ENCODE data around the gene TMEM132C. TPM values are rescaled to one million over a fixed set of nuclear protein-coding genes. Genes with fewer than 3 reads are reported as not detected.

Gene TMEM132C
- total and polyA plus RNA-seq, 2 of the 13 experiments (the other 11 are each of a cell fraction or from before 2014, with no cell fraction given) = not detected

DNA sequence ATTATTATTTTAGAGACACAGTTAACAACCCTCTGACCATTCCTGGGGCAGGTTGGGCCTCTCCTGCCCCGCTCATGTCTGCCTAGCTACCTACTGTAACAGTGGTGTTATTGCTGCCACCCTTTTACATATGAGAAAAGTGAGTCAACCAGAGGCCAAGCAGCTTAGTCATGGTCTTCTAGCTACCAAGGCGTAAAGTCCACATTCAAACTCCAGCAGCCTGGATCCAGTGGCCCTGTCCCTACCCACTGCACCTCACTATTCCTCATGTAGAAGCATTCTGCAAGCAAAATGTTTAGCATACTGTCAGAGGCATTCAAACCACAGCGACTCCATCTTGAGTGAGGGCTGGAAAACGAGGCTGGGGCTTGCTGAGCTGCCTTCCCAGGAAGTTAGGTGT is 461.0 kb downstream of the TMEM132C start:
- Histone ChIP-seq H3K9ac (ENCODE audit: insufficient read depth, low read depth, low read length) (no peak overlapping the region), H3K27ac (ENCODE audit: extremely low read length, insufficient read depth, low read length) (no peak overlapping the region), H4K20me1 (ENCODE audit: insufficient read depth, low read length) (no peaks in the 10 kb centered on the region), H3K9me3 (ENCODE audit: low read length) (no peaks in the 10 kb centered on the region), H3K4me3 (replicated peaks in 1 of 3; ENCODE audit: insufficient read depth in 1 of 3, low read depth in 2 of 3, low read length in 3 of 3) (no peak overlapping the region), H3K4me2 (ENCODE audit: low read depth, low read length) (no peak overlapping the region), H3K36me3 (replicated peaks in 1 of 2; ENCODE audit: control insufficient read depth in 1 of 2, insufficient read depth in 2 of 2, low read length in 2 of 2) (no peaks in the 10 kb centered on the region), H3K79me2 (ENCODE audit: insufficient read depth, low read length) (no peaks in the 10 kb centered on the region), H2AFZ (ENCODE audit: low read length) (no peak overlapping the region), H3K4me1 (ENCODE audit: insufficient read depth, low read length) (peaks cover 7% of the 10 kb centered on the region; the same call in 1 of the 2 replicates), H3K27me3 (ENCODE audit: control insufficient read depth in 1 of 2, insufficient read depth in 2 of 2, low read length in 2 of 2) (no peaks in the 10 kb centered on the region; a peak in 1 of 5 replicates)
- TF ChIP-seq, protein P1, sequence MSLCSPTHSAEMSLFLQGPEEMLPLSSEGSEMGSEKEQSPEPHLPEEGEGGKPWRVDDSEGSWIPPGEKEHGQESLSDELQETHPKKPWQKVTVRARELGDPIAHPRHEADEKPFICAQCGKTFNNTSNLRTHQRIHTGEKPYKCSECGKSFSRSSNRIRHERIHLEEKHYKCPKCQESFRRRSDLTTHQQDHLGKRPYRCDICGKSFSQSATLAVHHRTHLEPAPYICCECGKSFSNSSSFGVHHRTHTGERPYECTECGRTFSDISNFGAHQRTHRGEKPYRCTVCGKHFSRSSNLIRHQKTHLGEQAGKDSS (CRISPR knock-in tag; IDR thresholded peaks at IDR 0.05; ENCODE audit: borderline replicate concordance, low read depth) = no peak
- TF ChIP-seq FOSL2 (CRISPR knock-in tag; IDR thresholded peaks at IDR 0.05) = peak; percentile 48; the same call in 1 of the 2 replicates
- no peak for TF ChIP-seq ZC3H4 (CRISPR knock-in tag; IDR thresholded peaks at IDR 0.05; ENCODE audit: borderline replicate concordance)
- TF ChIP-seq BRF2 (CRISPR knock-in tag; IDR thresholded peaks at IDR 0.05) = no peak
- TF ChIP-seq ZNF792 (CRISPR knock-in tag; IDR thresholded peaks at IDR 0.05) = no peak
- ChIA-PET CTCF (ENCODE audit: low intra/inter-chr PET ratio, low total read pairs) (no interaction called here), POLR2A (no interaction called here)
- intact Hi-C loops (cut with micrococcal nuclease; ENCODE audit: unreplicated experiment) (no loop called here), in situ Hi-C loops (cut with HindIII; ENCODE audit: extremely low pct_ligation_motif_present, low pct_unique_long_range_greater_than_20kb) (no loop called here)
- DNase-seq (ENCODE audit: low spot score) = peak; percentile 15
- 8% methylated on average over 4 of the region's 4 CpGs for WGBS (ENCODE audit: low lambda C conversion rate)
- no peak for FAIRE-seq
- no peak for ATAC-seq
- BruUV-seq (replicated peaks) = no TSS peak

DNA sequence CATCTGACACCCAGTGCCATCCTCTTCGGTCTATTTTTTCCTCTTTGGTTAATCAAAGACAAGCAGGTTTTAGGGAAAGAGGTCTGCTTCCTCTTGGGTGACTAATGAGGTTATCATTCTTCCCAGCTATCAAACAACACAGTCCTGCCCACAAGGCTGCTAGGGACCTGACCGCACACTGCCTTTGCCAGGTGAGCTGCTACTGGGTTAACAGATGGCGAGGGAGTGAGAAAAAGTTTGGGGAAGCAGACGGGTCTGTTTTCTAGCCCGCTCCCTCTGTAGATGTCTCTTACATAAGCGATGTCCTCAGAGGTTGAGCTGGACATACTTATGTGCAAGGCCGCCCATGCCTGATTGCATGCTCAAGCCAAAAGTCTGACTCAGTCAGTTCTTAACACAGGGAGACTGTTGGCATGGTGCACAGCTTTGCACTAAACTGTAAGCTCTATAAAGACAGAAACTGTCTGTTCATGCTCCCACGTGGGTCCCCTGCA is 462.7 kb downstream of the TMEM132C start:
- DNase-seq (ENCODE audit: low spot score) = peak; percentile 5

More for the DNA sequence above, 462.7 kb downstream of the TMEM132C start:
- no peaks in the 10 kb centered on the region for H3K79me2 ChIP-seq (ENCODE audit: insufficient read depth, low read length)
- no peak overlapping the region for H3K9ac ChIP-seq (ENCODE audit: insufficient read depth, low read depth, low read length)
- 19% methylated on average over 6 of the region's 8 CpGs for WGBS (ENCODE audit: low lambda C conversion rate)
- FAIRE-seq = no peak
- H3K4me1 ChIP-seq (ENCODE audit: insufficient read depth, low read length) = peaks cover 7% of the 10 kb centered on the region; the same call in 1 of the 2 replicates
- no peak overlapping the region for H3K4me2 ChIP-seq (ENCODE audit: low read depth, low read length)
- ChIA-PET POLR2A (no interaction called here), CTCF (ENCODE audit: low intra/inter-chr PET ratio, low total read pairs) (no interaction called here)
- no peaks in the 10 kb centered on the region for H4K20me1 ChIP-seq (ENCODE audit: insufficient read depth, low read length)
- intact Hi-C loops (cut with micrococcal nuclease; ENCODE audit: unreplicated experiment) = no loop called here
- H3K36me3 ChIP-seq (replicated peaks in 1 of 2; ENCODE audit: control insufficient read depth in 1 of 2, insufficient read depth in 2 of 2, low read length in 2 of 2) = no peaks in the 10 kb centered on the region
- no peak for ATAC-seq
- no peaks in the 10 kb centered on the region for H3K9me3 ChIP-seq (ENCODE audit: low read length)
- TF ChIP-seq PCBP1 (IDR thresholded peaks at IDR 0.05; ENCODE audit: borderline replicate concordance, low read depth, low read length) = no peak
- TF ChIP-seq ZNF703 (CRISPR knock-in tag; IDR thresholded peaks at IDR 0.05; ENCODE audit: borderline replicate concordance) = no peak
- no peak for TF ChIP-seq MIXL1 (CRISPR knock-in tag; IDR thresholded peaks at IDR 0.05)
- TF ChIP-seq ZSCAN20 (CRISPR knock-in tag; IDR thresholded peaks at IDR 0.05; ENCODE audit: borderline replicate concordance) = no peak
- no peaks in the 10 kb centered on the region; a peak in 1 of 5 replicates for H3K27me3 ChIP-seq (ENCODE audit: control insufficient read depth in 1 of 2, insufficient read depth in 2 of 2, low read length in 2 of 2)
- H3K27ac ChIP-seq (ENCODE audit: extremely low read length, insufficient read depth, low read length) = no peak overlapping the region
- no peak overlapping the region for H2AFZ ChIP-seq (ENCODE audit: low read length)
- BruUV-seq (replicated peaks) = no TSS peak
- in situ Hi-C loops (cut with HindIII; ENCODE audit: extremely low pct_ligation_motif_present, low pct_unique_long_range_greater_than_20kb) = no loop called here
- H3K4me3 ChIP-seq (replicated peaks in 1 of 3; ENCODE audit: insufficient read depth in 1 of 3, low read depth in 2 of 3, low read length in 3 of 3) = no peak overlapping the region
